ENCODE measurements around the gene HGFAC.
"Not testable (repeated sequence)": the region's sequence is repeated elsewhere in the genome, so short reads cannot be mapped to it uniquely, and the experiment has no call there.

The HGFAC gene

DNA sequence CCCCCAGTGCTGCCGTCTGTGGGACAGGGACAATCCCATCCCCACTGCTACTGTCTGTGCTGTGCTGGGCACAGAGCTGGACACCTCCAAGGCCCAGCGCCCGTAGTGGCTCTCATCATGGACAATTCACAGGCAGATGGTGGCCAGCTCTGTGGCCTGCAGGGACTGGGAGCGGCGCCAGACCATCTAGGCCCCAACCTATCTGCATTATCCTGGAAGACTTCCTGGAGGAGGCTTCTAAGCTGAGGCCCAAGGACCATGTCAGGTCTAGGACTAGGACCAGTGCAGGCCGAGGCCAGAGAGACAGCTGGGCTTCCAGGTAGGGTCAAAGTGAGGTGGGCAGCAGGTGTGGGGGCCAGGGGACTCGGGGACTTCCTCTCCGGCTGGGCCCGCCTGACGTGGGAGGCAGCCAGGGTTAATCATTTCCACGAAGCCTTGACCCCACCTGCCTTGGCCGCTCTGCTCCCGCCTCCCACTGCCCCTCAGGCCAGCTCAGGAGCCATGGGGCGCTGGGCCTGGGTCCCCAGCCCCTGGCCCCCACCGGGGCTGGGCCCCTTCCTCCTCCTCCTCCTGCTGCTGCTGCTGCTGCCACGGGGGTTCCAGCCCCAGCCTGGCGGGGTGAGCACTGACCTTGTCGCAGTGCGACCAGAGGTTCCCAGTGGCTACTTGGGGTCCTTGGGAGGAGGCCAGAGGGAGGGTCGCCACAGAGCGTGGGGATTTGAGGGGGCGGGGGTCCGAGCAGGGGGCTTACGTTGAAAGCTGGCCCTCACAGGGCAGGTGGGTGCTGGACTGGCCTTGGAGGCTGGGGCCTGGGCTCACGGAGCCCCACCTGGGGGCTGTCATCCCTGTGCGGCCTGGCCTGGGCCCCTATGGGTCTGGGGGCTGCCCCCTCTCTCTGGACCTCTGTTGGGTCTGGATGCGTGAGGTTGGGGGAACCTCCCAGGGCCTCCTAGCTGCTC, at the start of gene HGFAC:
Gene HGFAC (plus strand): TSS at position 468 of the 959 bp plus-strand sequence. CDS start 34 bp downstream, at position 502.
- no peak for DNase-seq

GRCh38 chr4:3392321-3392720, 49.4 kb upstream of the HGFAC start:
- DNase-seq: no peak

GRCh38 chr4:3393171-3393570, 48.6 kb upstream of the HGFAC start:
- no peak for DNase-seq

DNA sequence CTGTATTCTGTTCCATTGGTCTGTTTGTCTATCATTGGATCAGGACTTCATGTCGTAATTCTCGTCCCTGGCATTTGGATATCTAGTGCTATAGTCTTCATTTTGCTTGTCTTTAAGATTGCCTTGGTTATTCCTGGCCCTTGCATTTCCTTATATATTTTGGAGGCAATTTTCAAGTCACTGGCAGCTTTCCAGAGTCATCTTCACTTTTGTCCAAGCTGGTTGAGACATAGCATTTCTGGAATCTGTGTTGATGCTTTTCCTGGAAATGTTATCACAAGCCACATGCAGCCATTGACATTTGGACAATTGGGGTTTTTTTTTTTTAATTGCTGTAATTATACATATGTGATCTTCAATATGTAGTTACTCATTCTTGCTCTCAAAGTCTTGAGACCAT, 45.2 kb upstream of the HGFAC start:
- no peak for DNase-seq

GRCh38 chr4:3397128-3397527, 44.6 kb upstream of the HGFAC start:
- DNase-seq: no peak

GRCh38 chr4:3399277-3400194, 42.2 kb upstream of the HGFAC start:
- DNase-seq: peak; percentile 30

DNA sequence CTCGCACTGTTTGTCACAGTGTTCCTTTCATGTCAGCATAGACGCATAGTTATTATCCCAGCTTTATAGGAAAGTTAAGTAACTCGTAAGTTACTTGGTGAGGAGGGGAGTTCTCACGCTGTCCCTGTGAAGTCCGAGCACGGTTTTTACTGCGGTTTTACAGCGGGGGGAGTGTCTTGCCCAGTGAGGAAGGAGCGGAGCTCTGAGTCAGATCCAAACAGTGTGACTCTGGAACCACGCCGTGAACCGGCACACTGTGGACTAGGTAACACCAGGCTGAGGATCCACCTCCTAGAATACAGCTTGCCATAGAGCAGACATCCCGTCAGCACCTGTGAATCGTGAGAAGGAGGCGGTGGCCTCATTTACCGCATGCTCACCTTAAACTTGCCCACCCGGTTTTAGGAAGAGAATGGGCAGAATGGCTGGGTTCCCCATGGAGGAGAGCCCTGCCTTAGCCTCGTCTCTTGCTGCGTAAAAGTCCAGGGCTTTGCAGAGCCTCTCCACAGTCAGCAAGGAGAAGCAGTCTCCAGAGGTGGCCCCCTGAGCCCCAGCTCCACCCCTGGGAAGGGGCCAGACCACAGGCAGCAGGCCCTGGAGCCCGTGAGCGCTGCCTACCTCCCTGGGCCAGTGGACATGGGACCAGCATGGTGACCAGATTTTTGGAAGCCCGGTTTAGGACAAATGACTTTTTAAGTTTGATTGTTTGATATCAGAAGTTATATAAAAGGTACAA, 40.2 kb upstream of the HGFAC start:
- DNase-seq: no peak

DNA sequence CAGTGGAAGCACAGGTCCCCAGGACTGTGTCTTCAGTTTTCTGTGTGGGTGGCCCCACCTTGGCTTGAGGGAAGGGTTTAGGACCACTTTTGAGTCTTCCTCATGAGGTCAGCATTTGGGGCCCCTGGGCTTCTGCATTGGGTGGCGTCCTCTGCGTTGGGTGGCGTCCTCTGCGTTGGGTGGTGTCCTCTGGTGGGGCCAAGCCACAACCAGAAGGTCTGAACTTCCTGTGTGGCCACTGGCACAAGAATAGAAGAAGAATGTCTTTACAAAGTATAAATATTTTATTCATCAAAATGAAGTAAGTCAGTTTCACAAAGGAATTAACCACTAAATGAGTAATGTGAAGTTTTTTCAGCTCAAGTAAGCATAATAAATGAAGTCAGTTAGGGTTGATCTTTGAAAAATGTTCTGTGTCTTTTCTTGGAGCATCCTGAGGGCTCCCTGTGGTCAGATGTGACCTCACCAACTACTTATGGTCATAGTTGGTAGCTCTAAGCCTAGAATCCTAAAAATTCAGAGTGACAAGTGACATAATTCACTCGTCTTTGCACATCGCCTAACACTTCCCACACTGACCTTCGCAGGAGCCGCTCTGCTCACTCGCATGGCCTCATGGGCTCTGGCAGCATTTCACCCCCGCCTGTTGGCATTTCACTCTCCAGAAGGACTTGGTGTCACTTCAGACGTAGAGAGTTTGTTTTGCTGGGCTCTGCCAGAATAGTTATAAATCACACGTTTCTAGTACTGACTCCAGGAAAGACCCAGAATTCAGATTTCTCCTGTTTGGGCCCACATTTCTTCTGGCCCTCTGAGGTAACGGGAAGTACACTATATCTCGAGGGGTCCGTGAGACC, 39.0 kb upstream of the HGFAC start:
- DNase-seq: no peak

GRCh38 chr4:3403348-3403906, 38.3 kb upstream of the HGFAC start:
- no peak for DNase-seq

DNA sequence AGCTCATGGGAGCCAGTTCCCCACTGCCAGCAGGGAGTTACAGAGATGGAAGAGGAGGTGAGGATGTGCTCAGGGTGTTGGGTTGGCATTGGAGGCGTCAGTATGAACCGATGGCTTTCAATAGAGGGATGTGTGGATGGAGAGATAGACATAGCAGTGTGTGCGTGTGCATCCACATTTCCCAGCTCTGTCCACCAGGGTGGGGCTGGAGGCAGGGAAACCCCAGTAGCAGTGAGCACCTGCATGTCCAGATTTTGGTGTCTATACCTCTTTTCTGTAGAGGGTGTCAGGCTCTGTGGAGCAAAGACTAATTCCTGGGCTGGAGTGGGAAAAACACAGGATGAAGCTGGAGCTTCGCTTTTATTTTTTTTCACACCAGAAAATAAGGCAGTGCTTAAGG, 37.2 kb upstream of the HGFAC start:
- no peak for DNase-seq

GRCh38 chr4:3405176-3405575, 36.6 kb upstream of the HGFAC start:
- no peak for DNase-seq

DNA sequence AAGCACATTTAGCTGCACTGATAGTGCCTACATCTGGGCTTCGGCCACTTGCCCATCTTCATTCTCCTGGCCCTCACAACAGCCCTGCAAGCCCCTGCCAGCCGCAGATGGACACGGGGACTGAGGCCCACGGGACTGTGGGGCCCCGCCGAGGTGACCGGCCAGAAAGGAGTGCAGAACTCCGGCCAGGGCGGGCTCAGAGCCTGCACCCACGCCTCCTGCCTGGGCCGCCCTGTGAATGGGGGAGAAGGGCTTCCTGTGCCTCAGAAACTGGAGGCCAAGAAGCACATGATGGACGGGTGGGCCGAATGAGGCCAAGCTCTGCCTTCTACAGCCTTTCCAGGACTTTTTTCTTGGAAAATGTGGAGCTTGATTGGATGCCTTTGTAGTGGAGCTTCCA, 35.7 kb upstream of the HGFAC start:
- no peak for DNase-seq

DNA sequence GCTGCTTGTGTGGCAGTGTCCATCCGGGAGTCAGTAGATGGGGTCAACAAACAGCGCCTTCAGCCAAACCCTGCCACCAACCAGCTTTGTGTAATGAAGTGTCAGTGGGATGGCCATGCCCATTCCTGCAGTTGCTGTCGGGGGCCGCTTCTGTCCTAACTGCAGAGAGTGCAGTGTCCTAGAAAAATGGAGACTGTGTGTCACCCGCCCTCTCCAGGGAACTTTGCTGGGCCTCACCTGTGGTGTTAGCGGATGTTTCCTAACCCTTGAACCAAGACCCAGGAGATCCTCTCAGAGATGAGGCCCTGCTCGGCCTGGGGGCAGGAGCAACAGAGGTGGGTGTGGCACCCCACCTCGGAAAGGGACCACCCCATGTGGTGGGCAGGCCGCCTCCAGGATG, 35.3 kb upstream of the HGFAC start:
- no peak for DNase-seq

GRCh38 chr4:3407171-3407771, 34.5 kb upstream of the HGFAC start:
- no peak for DNase-seq

DNA sequence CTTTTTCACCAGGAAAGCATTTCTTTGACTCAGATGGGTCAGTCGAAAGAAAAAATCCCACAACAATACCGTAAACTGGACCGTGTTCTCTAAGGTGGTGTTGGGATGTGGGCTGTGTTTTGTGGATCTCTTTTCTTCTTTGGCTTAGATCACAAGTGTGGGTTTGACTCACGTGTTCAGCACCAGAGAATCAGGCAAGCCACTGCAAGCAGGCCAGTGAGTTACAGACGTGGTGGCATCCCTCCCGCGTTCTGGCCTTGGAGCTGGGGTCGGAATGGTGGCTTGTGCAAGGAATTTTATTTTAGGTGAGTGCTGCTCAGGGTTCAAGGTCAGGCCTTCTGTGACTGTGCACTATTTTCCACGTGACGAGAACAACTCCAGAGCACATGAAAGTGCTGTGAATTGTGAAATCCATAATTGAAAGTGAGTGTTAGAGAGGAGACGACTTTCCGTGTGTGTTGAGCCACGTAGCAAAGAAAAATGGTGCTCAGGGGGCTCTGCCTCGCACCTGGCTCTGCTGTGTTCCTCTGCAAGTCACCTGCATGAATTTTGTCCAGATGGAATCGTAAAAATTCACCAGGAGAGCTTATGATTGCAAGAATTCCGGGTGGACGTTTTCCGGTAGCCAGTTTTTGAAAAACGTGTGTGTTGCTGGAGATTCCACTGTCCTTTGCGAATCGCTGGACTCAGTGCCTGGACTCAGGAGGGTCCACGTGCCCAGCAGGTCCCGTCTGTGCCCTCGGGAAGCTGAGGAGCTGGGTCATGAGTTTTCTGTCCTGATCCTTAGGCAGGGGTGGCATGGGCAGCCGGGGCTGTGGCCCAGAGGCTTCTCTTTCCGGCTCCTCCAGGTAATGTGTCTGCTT, 33.6 kb upstream of the HGFAC start:
- no peak for DNase-seq

GRCh38 chr4:3408793-3409330, 32.9 kb upstream of the HGFAC start:
- DNase-seq: no peak

DNA sequence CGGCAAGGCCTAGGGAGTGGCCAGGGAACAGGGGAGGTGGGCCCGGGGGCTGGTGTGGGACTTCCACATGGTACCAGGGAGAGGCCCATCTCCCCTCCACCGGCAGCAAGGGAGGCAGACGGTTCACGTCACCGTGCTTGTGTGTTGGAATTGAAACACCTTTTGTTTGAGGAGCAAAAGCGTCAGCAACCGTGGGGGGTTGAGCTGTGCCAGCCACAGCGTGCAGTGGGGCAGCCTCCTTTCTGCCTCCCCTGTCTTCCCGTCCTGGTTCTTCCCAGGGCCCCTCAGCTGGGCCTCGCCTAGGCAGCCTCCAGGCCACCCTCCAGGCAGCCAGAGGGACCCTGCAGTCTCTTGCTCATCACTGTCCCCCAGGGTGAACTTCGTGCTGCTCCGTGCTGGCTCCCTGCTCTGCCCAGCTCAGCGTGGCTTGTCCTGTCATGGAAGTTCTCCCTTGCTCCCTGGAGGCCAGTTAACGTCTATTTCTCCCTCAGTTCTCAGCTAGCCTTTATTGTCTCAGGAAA, 32.1 kb upstream of the HGFAC start:
- no peak for DNase-seq

- DNase-seq: no peak
Observed at GRCh38 chr4:3410401-3411135, 31.2 kb upstream of the HGFAC start.

GRCh38 chr4:3411190-3411589, 30.6 kb upstream of the HGFAC start:
- not testable (repeated sequence) for DNase-seq

All from NCI-H82 (cell line).